ENCODE results near the gene UFD1. TPM values are rescaled to one million over a fixed set of nuclear protein-coding genes. Genes with fewer than 3 reads are reported as not detected.

The UFD1 gene
- total RNA-seq, 1 experiment from 2014 or later = 98.1 TPM

DNA sequence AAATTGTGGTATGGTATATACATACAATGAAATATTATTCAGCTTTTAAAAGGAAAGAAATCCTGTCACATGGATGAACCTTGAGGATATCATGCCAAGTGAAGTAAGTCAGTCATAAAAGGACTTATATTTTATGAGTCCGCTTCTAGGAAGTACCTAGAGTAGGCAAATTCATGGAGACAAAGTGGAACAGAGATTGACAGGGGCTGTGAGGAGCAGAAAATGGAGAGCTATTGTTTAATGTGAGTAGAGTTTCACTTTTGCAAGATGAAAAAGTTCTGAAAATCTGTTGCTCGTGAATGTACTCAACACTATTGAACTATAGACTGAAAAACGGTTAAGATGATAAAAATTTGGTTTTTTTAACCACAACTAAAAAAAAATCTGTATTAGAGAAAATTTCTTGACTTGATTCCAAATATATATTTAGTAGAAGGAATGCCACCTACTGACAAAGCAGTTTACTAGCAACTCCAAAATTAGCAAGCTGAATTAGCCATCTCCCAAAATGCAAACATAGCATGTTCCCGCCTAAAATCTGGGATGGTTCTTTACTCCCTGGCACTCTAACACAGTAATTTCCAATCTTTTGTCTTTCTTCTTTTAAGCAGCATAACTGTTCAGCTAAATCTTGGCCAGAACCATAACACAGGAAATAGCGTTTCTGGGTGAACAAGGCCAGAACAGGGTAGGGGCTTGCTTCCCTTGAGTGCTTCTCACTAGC, 1.5 kb downstream of the UFD1 start:
- Histone ChIP-seq H3K4me3 (peak overlapping the region; percentile 83), H3K9me3 (replicated peaks) (no peaks in the 10 kb centered on the region), H3K36me3 (peaks cover 22% of the 10 kb centered on the region), H3K4me1 (0 out of 2 replicates have a peak, but pooled peaks cover 7% of the 10 kb centered on the region), H3K27ac (no peak overlapping the region), H3K27me3 (no peaks in the 10 kb centered on the region)
- no peak for DNase-seq

DNA sequence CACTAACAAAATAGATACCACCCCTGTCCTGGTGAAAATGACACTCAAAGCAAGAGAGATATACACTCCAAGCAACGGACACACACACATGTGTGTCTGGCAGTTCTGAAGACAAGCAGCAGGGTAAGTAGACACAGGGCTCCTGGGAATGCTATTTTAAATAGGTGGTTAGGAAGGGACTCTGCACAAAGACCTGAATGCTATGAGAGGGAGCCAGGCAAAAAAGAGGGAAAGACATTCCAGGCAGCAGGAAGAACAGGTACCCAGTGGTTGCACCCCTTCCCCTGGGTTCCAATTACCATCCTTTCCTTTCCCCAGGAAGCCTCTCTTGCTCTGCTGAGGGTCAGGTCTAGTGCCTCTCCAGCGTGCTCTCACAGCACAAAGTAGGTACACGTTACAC, 3.0 kb downstream of the UFD1 start:
- H3K27ac ChIP-seq = no peak overlapping the region
- no peaks in the 10 kb centered on the region for H3K27me3 ChIP-seq
- H3K4me3 ChIP-seq = no peak overlapping the region
- H3K4me1 ChIP-seq = 0 out of 2 replicates have a peak, but pooled peaks cover 7% of the 10 kb centered on the region
- H3K9me3 ChIP-seq (replicated peaks) = no peaks in the 10 kb centered on the region
- DNase-seq = no peak
- H3K36me3 ChIP-seq = peaks cover 28% of the 10 kb centered on the region

GRCh38 chr22:19473578-19473977, 5.4 kb downstream of the UFD1 start:
- Histone ChIP-seq H3K4me3 (no peak overlapping the region), H3K4me1 (0 out of 2 replicates have a peak, but pooled peaks cover 7% of the 10 kb centered on the region), H3K9me3 (replicated peaks) (no peaks in the 10 kb centered on the region), H3K27ac (no peak overlapping the region), H3K36me3 (peaks cover 41% of the 10 kb centered on the region), H3K27me3 (no peaks in the 10 kb centered on the region)
- DNase-seq = peak; percentile 21 to 36

- DNase-seq = no peak
- no peak overlapping the region for H3K27ac ChIP-seq
- H3K4me3 ChIP-seq = no peak overlapping the region
- H3K36me3 ChIP-seq = peaks cover 53% of the 10 kb centered on the region
- H3K4me1 ChIP-seq = 0 out of 2 replicates have a peak, but pooled peaks cover 1% of the 10 kb centered on the region
- no peaks in the 10 kb centered on the region for H3K27me3 ChIP-seq
- H3K9me3 ChIP-seq (replicated peaks) = no peaks in the 10 kb centered on the region
These were observed 6.8 kb downstream of the UFD1 start for GRCh38 chr22:19472233-19472632.

- H3K9me3 ChIP-seq (replicated peaks) = no peaks in the 10 kb centered on the region
- no peak overlapping the region for H3K4me3 ChIP-seq
- H3K27ac ChIP-seq = no peak overlapping the region
- no peak for DNase-seq
- H3K36me3 ChIP-seq = peaks cover 58% of the 10 kb centered on the region
- H3K4me1 ChIP-seq = no peaks in the 10 kb centered on the region
- H3K27me3 ChIP-seq = no peaks in the 10 kb centered on the region
These were observed 7.4 kb downstream of the UFD1 start for GRCh38 chr22:19471572-19471971.

DNA sequence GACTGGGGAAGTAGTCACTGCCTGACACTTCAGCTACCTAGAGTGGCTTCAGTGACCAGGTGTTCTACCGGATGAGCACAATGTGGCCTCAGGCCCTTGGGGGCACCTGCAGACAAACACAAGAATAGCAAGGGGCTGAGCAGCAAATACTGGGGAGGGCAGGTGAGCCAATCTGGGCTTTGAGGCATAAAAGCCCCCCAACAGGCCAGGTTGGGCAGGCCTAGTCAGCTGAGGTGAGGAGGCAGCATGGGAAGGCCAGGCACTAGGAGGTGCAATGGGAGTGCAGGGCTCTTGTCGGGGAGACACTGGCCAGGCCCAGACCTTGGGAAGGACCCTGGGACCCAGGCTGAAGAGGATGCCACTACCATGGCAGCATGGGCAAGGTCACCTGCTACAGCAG, 9.0 kb downstream of the UFD1 start:
- Histone ChIP-seq H3K4me3 (no peak overlapping the region), H3K27ac (no peak overlapping the region), H3K27me3 (no peaks in the 10 kb centered on the region), H3K36me3 (peaks cover 68% of the 10 kb centered on the region), H3K9me3 (replicated peaks) (no peaks in the 10 kb centered on the region), H3K4me1 (no peaks in the 10 kb centered on the region)
- DNase-seq = no peak

DNA sequence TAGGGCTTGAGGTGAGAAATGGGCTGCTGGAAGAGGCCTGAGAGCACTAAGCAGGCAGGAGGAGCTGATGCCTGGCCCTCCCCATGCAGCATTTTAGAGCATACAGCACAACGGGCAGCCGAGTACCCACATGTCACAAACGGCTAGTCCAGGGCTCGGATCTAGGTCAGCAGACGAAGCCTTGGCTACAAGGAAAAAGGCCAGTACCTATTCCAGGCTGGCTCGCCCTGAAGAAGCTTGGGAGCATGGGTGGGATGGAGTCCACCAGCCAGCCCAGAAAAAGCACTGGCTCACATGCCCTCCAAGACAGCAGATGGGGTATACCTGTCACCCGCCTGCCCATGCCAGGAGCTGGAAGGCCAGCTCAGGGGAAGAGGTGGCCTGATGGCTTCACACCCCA, 9.6 kb downstream of the UFD1 start:
- Histone ChIP-seq H3K27me3 (no peaks in the 10 kb centered on the region), H3K36me3 (peaks cover 67% of the 10 kb centered on the region), H3K4me3 (no peak overlapping the region), H3K4me1 (0 out of 2 replicates have a peak, but pooled peaks cover under 1% of the 10 kb centered on the region), H3K27ac (no peak overlapping the region), H3K9me3 (replicated peaks) (no peaks in the 10 kb centered on the region)
- no peak for DNase-seq

GRCh38 chr22:19467912-19468311, 11.1 kb downstream of the UFD1 start:
- no peak overlapping the region for H3K27ac ChIP-seq
- H3K36me3 ChIP-seq = peaks cover 63% of the 10 kb centered on the region
- H3K27me3 ChIP-seq = no peaks in the 10 kb centered on the region
- no peaks in the 10 kb centered on the region for H3K9me3 ChIP-seq (replicated peaks)
- DNase-seq = no peak
- 0 out of 2 replicates have a peak, but pooled peaks cover 3% of the 10 kb centered on the region for H3K4me1 ChIP-seq
- no peak overlapping the region for H3K4me3 ChIP-seq

DNA sequence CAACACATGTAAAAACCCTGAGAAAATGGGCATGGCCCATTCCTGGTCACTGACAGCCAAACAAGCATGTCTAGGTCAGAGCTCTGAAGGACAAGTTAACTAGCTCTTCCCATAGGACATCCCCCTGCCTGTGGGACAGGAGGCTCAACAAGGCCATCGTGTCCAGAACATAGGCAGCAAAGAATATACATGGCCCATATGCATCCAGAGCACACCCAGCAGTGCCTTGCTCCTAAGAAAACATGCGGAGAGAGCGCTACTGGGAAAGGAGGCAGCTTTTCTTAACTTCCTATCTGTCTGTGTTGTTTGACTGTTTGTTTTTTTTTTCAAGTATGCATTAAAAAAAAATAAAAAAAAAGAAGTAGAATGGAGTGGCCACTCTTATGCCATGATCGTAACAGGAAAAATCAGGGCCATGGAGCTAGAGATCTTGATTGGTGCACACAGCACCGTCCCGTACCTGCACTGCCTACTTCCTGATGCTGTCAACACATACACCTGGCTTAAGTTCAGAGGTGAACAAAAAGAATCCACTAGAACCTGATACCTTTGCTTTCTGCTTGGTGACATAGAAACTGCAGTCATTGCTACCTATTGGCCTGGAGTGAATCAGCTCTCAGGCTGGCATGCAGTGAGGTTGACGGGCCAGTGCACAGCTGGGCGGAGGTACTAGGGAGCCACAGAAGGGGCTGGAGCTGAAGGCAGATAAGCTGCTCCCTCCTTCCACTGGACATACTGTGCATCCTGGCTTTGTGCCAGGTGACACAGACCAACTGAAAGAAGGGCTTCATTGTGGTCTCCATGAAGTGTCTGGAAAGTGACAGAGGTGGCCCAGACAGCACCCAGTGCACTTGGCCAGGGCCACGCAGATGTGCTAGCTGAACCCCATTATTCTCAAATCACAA, 11.9 kb downstream of the UFD1 start:
- no peaks in the 10 kb centered on the region for H3K27me3 ChIP-seq
- DNase-seq = no peak
- peaks cover 62% of the 10 kb centered on the region for H3K36me3 ChIP-seq
- no peak overlapping the region for H3K27ac ChIP-seq
- H3K9me3 ChIP-seq (replicated peaks) = no peaks in the 10 kb centered on the region
- H3K4me1 ChIP-seq = 0 out of 2 replicates have a peak, but pooled peaks cover 3% of the 10 kb centered on the region
- no peak overlapping the region for H3K4me3 ChIP-seq

DNA sequence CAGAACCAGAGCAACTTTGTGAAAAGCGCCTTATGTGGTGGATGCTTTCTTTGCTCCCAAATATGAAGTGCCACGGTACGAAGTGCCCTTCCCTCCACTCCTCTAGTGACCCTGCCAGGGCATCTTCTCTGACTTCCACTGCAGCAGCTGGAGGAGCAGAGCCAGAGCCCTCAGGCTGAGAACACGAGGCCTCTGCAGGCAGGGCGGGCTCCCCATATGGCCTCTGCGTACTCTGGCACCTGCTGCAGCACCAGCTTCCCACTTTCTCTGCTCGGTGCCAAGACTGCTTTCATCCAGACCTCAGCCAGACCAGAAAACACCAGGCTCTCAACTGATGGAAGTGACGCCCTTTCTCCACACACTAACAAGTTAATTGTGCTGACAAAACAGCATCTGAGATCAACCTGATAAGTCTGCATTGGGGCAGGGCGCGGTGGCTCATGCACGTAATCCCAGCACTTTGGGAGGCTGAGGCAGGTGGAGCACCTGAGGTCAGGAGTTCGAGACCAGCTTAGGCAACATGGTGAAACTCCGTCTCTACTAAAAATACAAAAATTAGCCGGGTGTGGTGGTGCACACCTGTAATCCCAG, 12.8 kb downstream of the UFD1 start:
- H3K27me3 ChIP-seq = no peaks in the 10 kb centered on the region

DNA sequence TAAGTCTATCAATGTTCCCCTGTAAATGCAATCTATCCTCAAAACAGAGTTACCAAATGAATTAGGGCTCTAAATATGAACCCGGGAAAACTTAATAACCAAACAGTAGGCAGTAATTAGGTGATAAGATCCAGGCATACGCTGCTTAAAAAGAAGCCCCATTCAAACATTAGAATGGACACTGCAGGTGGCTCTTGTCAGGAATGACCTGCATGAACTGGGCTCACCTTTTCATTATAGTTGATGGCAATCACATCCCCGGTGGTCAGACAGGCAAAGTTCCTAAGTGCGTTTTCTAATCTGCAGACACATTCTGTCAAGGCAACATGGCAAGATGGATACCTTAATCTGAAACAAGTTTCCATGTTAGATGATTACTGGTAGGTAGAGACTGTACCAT, 14.0 kb downstream of the UFD1 start:
- DNase-seq = no peak

More for the DNA sequence above, 12.8 kb downstream of the UFD1 start:
- Histone ChIP-seq H3K9me3 (replicated peaks) (no peaks in the 10 kb centered on the region), H3K36me3 (peaks cover 61% of the 10 kb centered on the region), H3K4me3 (no peak overlapping the region), H3K4me1 (0 out of 2 replicates have a peak, but pooled peaks cover 3% of the 10 kb centered on the region), H3K27ac (no peak overlapping the region)
- DNase-seq = no peak

GRCh38 chr22:19464546-19464945, 14.4 kb downstream of the UFD1 start:
- Histone ChIP-seq H3K27me3 (no peaks in the 10 kb centered on the region), H3K36me3 (peaks cover 57% of the 10 kb centered on the region), H3K27ac (no peak overlapping the region), H3K4me3 (no peak overlapping the region), H3K4me1 (0 out of 2 replicates have a peak, but pooled peaks cover 3% of the 10 kb centered on the region), H3K9me3 (replicated peaks) (no peaks in the 10 kb centered on the region)
- DNase-seq = no peak

More for the DNA sequence above, 14.0 kb downstream of the UFD1 start:
- Histone ChIP-seq H3K36me3 (peaks cover 61% of the 10 kb centered on the region), H3K4me1 (0 out of 2 replicates have a peak, but pooled peaks cover 3% of the 10 kb centered on the region), H3K27me3 (no peaks in the 10 kb centered on the region), H3K4me3 (no peak overlapping the region), H3K27ac (no peak overlapping the region), H3K9me3 (replicated peaks) (no peaks in the 10 kb centered on the region)

DNA sequence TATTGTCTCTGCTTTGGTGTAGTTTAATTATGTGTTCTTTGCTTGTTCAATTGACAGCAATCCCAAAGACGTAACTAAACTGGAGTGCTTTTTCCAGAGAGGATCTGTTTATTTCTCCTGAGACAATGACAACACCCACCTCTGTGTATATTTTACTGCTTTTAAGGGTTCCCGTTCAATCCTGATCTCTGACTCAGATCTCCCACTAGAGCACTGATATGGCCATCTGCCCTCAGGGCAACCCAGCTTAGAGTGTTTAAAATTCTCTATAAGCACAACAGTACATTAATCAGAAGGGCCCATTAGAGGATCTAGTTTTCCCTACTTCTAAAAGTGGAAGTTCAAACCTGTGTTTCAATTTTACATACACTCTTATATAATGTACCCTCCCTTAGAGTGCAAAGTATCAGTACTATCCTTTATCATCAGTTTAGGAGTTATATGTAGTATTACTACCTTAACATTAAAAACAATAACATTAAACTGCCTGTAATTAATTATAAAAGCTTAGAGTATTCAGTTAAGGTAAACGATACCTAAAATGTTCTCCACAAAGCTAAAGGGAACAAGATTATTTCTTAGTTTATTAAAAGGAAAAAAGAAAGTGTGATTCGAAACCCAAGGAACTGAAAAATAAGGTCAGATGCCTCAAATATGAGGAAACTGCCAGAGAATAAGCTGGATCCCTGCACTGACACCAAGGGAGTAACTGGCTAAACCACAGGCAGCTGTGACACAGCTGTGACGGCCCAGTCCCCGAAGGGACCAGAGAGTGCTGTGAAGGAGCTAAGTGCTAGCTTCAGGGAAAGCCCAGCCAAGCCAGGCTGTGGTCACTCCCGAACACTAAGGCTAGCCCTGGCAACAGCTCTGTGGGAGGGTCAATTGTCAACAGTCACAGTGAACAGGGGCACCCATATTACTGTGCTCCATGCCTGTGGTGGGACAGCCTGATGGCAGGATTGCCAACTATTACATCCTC, 15.2 kb downstream of the UFD1 start:
- Histone ChIP-seq H3K4me3 (no peak overlapping the region), H3K27ac (no peak overlapping the region), H3K27me3 (no peaks in the 10 kb centered on the region), H3K36me3 (peaks cover 50% of the 10 kb centered on the region), H3K4me1 (0 out of 2 replicates have a peak, but pooled peaks cover 3% of the 10 kb centered on the region), H3K9me3 (replicated peaks) (no peaks in the 10 kb centered on the region)
- peak; percentile 18 to 23 for DNase-seq

DNA sequence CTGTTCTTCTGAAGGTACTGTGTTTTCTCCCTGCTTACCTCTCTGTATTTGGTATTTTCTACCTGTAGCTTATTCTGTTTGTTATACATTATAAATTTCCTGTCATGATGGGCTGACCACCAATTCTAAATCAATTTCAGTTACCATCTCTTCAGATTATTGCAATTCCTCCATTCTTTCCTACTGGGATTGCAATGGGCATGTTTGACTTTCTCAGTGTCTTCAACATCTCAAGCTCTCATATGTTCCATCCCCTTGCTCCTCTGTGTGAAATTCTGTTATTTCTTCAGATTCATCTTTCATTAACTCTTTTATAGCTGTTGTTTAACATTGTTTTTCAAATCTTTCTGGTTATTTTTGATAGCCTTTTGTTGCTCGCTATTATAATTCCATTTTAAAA, 16.0 kb downstream of the UFD1 start:
- Histone ChIP-seq H3K27ac (no peak overlapping the region), H3K36me3 (peaks cover 46% of the 10 kb centered on the region), H3K4me3 (no peak overlapping the region), H3K9me3 (replicated peaks) (no peaks in the 10 kb centered on the region), H3K4me1 (0 out of 2 replicates have a peak, but pooled peaks cover 3% of the 10 kb centered on the region), H3K27me3 (no peaks in the 10 kb centered on the region)
- no peak for DNase-seq

Measured in SJCRH30 (cell line).